Activated CD4-positive, alpha-beta T cell treated with anti-CD3 and anti-CD28 coated beads, Interleukin-10, Interleukin-2, amounts not matched to agents 100 ng/mL and 50 ng/mL, durations not matched to agents 16 hours and 8 hours (primary cell): Measurements from ENCODE around the gene RAMACL.

ENCODE experiments used
- DNase-seq: peaks from one replicate; pipeline ENCODE4 v3.0.0-alpha.2; 2020

The RAMACL gene

DNA sequence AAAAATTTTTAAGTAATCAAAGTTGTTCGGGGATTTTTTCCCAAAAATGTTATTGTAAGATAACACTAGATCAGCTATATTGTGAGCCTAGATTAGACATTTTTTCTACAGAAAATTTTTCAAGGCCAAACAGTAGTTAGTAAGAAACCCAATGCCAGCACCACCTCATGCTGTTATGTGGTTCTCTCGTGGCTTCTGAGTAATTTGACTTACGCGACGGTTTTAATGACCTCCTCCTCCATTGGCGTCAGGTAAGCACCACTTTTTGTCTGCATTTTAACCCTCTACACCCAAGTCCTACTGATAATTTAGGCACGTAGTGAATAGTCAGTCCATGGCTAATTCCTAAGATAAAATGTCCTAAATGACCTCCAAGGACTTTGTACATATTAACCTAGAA lies 30.9 kb upstream of the RAMACL start:
- no peak for DNase-seq

DNA sequence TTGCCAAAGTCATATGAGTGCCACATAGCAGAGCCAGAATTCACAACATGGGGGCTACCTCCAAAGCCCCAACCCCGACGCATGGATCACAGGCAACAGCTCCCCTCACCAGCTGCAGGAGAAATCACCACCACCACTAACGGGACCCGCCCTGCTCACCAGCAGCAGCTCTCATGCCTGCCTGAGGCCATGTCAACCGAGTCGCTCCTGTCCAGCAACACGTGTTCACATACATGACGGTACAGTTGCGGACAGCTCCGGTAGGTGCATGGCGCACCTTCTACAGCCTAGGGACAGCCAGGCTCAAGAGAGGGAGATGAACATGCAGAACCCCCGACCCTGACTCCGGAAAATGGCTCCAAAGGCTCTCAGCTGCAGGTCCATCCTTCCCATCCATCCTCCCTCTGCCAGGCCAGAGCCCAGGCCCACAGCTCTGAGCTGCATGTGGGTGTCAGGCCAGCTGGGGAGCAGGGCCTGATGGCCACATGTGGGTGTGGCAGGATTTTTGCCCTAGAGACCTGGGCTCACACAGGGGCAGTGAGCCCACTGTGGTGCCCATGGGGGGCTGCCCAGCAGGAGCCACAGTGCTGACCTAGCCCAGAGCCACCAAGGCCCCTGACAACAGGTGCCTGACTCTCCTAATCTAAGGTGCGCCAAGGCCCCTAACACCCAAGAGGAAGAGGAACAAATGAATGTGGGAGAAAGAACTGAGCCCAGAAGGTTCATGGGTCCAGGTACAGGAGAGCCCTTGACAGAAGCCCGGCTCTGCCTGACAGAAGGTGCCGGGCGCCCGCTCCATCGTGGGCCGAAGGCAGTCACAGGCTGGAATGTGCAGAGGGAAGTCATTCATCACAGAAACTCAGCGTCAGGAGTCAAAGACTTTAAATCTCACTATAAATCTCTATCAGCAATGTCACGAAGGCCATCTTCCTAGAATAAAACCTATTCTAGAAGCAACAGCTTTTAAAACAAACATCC lies 30.1 kb upstream of the RAMACL start:
- DNase-seq, result no peak

DNA sequence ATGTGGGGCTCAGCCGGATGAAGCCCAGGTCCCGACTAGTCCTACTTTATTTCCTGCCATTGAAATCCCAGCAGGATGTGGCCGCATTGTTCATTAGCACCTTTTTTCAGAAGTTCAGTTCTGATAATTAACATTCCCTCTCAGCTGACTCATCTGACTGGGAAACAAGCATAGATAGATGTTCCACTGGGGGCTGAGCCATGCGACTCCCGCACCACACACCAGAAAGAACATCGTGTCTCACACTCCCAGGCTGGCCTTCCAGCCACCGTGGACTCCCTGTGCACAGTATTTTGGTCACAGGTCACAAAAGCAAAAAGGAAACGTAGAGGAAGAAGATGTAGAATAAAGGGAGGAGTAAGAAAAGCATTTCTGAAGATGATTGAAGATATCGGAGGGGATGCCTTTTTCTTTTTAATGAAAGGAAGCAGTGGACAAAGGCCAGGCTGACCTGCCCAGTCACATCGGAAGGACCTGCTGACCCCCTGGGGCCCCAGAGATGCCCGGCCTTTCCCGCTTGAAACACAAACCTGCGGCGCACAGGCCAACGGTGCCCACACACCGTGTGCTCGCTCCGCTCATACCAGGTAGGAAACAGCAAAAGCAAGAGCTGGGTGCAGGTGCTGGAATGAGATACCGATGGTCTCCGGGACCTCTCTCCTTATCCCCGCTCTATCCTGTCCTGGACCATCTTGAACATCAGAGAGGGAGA lies 28.7 kb upstream of the RAMACL start:
- DNase-seq, result no peak

DNA sequence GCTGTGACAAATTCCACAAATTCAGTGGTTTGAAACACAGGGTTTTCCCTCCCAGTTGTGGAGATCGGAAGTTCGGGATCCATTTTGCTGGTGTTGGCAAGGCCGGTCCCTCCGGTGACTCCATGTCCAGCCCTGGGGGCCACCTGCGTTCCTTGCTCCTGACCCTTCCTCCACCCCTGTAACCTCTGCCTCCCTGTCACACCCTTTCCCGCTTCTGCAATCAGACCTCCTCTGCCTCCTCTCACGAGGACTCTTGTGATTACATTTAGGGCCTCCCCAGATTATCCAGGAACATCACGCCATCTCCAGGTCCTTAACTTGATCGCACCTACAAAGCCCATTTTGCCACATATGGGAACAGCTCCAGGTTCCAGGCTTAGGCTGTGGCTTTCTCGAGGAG lies 28.1 kb upstream of the RAMACL start:
- DNase-seq, result no peak

DNA sequence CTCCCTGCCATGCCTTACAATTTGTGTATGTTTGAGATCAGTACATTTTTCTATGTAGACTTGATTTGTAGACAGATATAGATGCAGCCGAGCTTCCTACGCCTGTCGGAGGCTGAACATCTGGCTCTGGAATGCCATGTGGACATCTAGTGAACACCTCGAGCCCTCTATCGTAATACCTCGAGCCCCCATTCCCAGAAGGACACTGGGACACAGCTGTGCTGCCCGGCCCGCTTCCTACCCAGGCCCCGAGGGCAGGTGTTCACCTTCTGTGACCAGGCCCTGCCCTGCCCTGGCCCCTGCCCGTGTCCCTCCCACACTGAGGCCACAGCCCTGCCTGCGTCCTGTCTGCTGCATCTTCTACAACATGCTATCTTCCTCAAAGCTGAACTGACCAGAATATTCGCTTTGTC lies 27.7 kb upstream of the RAMACL start:
- DNase-seq, result no peak

DNA sequence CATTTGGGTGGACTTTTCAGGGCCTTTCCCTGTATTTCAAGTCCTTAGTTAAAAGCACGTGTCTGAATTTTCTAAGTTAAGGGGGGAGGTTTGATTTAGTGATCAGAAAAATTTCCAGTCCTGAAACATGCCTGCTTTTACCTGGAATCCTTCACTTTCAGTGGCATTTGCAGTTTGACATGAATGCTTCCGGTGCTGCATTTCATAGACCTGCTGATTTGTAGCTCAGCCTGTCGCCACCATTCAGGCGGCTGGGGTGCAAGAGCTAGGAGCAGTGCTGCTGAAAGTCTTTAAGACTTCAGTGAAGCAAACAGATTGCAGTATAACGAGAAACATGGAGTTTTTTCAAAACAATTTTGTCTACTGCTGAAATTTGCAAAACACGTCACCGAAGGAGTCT lies 26.5 kb upstream of the RAMACL start:
- no peak for DNase-seq

DNA sequence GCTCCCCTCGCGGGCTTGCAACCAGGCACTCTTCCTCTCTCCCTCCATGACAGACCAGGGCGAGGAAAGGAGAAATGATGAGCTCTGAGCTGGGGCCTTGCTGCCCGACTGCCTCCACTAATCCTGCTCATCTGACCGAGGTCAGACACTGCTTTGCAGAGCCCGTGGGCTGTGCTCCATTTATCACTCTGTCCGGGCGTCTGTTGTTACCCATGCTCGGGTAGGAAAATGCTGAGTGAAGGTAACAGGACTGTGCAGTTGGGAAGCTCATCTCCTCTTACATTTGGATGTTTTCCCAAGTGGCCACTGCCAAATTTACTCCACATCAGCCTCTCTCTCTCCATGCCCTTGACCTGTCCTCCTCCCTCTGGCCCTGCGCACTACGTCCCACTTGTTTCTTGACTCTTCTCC lies 26.0 kb upstream of the RAMACL start:
- DNase-seq, result no peak

DNA sequence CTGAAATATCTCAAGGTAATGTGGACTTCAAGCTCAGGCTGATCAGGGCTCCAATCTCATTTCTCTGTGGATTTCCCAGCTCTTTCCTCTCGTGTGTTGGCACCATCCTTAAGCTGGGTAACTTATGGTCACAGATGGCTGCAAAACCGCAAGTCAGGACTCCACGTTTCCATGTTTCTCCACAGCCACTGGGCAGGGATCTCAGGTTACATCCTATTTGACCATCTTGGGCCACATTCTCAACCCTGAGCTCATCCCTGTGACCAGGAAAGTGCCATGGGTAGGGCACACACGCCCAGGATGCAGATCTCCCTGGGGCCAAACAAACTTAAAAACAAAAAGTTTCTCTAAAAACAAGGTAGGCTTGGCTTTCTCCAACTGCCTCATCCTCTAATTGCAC lies 25.2 kb upstream of the RAMACL start:
- no peak for DNase-seq

DNA sequence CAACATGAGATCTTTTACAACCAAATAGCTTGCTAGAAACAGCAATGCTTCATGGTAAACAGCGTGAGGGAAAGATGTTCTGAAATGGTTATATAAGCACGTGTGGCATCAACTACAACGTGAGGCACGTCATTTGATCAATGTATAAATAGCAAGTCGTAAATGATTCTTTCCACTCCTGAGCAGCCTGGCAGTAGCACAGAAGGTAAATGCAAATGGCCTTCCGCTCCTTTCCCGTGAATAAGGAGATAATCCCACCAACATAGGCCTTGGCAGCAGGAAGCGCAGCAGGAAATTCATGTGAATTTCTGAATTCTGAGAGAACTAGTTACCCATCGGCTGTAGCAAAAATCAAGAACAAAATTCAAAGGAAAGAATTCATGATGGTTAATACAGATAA lies 23.6 kb upstream of the RAMACL start:
- DNase-seq, result no peak

DNA sequence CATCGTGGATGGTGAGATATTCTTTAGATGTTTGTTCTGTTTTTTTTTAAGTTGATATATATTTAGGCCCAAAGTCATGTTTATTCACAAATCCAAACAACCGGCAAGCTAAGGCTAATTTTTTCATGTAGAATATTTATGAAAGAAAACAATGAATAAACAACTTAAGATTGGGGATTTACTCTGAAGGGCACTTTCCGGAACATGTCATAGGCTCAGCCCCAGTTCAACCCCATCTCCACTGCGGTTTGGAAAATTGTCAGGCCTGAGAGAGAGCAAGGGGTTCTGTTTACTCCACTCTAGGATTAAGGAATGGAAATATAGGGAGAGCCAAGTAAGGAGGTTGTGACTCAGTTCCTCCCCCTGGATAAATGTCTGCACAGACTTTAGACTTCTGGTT lies 22.3 kb upstream of the RAMACL start:
- no peak for DNase-seq

DNA sequence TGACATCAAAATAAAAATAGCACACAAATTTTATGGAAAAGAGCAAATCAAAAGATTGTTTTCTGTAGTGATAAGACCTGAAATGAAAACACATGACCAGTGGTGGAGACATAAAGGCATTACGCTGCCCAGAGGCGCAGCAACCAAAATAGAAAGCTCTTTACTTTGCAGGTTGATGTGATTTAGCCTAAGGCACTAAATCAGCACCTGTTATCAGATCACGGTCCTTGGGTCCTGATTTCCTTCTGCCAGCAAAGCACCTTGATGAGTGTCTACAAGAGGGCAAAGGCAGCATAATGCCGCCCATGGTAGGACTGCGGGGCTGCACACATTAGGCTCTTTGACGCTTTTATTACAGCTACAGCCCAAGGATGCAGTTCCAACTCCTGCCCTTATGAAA lies 19.3 kb upstream of the RAMACL start:
- DNase-seq, result no peak

DNA sequence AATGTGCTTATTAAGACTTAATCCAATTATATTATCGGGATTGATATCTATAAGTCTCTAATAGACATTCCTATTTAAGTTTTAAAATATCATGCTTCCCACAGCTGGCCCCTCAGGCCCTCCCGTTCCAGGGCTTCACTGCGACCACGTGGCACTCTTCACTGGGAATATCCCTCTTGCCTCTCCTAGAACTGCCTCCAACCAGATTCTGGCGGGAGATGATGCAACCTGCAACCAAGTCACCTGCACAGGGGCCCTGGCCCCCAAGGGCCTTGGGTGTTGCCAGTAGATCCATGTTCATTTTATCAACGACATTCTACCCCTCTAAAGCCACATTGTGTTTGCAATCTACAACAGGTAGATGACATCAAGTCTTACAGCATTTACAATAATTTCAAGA lies 18.4 kb upstream of the RAMACL start:
- DNase-seq, result no peak

DNA sequence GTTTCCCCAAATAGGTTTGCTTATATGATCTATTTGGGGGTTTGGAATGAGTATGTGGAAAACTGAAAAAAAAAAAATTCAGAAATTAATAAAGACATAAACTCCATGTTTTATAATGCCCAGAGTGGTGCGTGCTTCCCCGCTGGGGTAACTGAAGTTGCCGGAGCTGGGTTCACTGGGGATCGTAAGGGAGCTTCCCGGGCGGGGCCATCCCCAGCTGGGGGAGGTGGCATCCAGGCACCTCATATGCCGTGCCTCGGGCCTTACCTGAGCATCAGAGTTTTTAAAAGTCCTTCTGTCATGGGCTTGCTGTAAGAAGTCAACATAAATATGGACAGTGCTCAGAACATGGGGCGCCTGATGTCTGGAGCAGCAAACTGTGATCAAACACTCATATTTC lies 17.9 kb upstream of the RAMACL start:
- DNase-seq, result no peak

DNA sequence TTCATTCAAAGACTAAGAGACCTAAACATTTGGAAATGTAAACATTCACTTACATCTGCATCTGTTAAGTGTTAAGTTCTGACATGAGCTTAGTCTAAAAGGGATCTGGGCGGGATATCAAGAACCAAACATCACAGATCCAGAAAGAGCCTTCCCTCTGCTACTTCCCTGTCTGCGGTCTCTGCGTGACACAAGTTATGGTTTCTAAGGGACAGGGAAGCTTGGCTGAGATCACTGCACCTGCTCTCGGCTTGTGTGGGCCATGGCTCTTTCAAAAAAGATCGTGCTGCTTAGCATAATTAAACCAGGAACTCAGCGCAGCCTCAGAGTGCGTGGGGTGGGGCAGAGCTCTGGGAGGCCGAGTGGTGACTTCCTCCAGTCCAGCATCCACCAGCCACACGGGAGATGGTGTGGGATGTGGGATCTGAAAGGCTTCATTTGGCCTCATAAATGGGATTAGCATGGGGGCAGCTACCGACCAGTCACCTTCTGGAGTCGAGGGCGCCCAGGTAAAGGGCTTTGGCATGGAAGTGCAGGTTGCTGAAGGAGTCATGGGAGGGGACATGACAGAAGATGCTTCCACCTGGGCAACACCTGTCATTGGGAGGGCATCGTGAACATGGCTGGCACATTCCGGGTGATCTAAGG lies 16.7 kb upstream of the RAMACL start:
- DNase-seq, result no peak

DNA sequence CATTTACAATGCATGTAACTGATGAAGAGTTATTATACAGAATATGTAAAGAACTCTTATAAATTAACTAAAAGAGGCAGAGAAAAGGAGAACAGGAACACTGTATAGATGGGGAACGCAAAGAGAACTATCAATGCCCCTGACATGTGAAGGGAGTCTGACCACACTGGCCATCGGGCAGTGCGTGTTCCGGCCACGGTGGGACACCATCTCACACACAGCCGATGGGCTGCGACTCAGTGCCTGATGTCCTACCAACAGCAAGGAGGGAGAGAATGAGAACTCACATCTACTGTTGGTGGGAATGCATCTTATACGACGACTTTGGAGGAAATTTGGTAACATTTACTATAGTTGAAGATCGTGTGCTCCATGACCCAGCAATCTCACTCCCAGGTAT lies 15.5 kb upstream of the RAMACL start:
- no peak for DNase-seq

DNA sequence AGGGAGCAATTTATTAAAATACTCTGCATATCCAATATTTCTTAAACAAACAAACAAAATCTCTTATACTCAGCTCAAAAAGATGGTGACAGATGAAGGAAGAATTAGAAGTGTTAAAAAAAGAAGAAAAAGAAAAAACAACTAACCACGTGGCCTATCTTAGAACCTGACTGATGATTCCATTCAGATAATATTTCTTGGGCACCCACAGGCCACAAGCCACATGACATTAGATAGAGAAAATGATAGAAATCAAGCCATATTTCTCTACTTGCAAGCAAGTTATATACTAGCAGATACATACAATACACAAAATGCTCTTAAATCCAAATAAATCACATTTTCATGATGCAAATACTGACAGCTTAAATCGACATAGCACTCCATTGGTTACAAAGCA lies 14.5 kb upstream of the RAMACL start:
- DNase-seq, result no peak

DNA sequence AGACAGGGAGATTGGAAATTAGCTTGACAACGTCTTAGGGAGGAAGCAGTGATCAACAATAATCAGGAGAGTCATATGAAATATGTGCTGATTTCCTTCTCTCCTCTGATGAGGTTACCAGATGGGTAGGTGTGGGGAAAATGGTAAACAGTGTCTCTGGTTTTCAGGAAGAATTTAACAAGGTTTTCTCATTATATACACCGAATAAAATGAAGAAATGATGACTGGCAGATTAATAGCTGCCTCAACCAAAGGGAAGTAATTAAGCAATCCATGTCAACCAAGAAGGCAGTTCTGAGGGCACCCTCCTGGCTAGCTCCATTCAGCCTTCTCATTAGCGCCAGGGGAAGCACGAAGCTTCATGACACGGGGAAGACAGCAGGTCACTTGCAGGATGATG lies 12.7 kb upstream of the RAMACL start:
- DNase-seq, result no peak

DNA sequence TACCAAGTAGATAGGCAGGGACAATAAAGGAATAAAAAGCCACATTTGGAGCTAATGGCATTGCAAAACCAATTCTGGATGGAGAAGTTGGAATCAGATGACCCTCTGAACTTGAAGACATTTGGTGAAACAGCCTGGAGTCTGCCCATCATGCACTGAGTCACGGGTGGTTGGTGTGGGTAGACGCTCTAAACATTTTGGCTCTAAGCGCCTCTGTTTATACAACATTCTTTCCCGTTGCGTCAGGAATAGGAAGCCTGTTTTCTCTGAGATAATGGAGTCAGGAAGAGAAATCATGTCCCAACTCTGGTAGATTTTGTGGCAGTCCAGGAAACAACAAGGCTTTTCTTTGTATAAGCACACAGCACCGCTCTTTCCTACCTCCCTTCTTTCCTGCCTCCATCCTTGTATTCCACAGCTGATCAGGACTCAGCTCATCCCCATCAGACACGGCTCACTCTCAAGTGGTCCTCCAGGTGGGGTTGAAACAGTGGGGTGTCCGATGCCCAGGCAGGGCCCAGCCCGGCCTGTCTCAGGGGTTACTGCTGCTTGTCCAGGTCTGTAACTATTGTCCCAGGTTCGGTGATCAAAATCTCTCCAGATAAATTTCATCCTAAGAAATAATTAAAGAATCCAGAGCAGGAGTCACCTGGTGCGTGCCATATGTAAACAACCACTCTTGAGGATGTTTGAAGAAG lies 12.1 kb upstream of the RAMACL start:
- no peak for DNase-seq

DNA sequence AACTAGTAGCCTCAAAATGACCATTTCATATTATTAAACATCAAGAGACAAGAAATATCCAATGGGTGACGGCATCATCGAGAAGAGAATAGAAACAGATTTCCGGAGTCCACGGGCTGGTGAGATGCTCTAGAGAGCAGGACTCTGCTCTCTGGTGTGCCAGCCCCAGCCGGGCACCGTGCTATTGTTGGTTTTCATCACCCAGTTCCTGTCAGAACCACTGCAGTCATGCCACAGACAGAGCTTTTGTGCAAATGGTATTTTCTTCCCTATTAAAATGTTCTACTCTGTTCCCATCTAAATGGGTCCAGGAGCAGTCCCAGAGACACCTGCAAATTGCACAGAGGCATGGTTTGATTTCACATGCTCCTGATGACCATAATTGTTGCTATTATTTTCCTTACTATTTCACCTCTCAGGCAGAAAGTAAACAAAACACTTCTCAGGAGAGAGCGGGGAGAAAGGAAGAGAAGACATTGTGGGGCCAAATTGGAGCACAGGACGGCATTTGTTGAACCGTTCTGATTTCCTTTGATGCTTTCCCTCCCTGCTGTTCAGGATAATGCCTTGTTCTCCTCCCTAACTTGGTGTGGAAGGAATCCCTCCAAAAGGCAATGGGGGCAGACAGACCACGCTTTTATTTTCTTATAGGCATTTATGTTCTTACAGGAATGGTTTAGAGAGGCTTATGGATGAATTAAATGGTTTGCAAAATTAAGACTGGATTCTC lies 11.4 kb upstream of the RAMACL start:
- no peak for DNase-seq

DNA sequence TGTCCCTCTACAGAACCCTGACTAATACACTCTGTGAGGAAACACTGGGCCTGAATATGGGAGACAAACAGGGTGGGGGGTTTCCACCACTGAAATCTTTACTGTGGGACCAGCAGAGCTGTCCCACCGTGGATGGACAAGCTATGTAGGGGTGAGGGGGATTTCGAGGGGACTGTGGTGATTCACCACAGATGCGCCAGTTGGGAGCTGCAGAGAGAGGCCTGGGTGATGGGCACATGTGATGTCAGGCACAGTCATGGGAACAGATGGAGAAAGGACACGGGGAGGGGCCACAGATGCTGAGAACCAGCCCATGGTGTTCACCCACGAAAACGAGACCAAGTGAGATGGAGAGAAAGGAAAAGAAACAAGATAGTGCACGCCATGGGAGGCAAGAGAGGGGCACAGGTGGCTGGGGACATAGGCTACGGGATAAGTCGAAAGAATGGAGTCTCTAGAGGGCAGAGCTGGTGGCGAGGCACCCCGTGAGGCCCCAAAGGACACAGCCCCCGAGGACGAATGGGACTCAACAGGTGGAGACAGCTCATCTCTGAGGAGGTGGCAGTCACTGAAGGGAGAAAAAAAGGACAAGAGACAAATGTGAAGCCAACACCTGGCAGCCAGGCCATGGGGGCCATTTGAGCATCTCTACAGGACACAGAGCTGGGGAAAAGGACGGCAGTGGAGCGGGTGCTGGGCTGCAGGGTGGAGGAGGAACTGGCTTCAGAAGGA lies 10.5 kb upstream of the RAMACL start:
- DNase-seq, result no peak

DNA sequence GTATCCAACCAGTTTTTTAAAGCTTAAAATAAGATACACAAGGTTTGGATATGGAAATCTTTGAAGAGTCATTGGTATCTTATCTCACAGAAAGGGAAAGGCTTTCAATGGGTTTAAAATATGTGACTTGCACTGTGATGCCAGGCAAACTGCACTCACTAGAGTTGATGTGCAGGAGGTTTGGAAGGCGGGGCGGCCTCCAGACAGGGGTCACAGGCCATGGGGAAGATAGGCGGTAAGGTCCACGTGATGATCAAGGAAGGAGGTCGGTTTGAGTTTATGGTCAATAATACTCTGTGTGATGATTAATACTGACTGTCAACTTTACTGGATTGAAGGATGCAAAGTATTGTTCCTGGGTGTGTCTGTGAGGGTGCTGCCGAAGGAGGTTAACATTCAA lies 9.5 kb upstream of the RAMACL start:
- DNase-seq, result no peak
